HG02870 (cell line): ENCODE measurements around the gene XXYLT1.
"Not testable (repeated sequence)": the region's sequence is repeated elsewhere in the genome, so short reads cannot be mapped to it uniquely, and the experiment has no call there.

Experiments used
- ATAC-seq: cut with Tn5 transposase; IDR thresholded peaks from one replicate; pipeline ENCODE4 v1.9.1; 2021; ENCODE audit warnings: mild to moderate bottlenecking, moderate library complexity; ENCODE audit not compliant: unreplicated experiment

The XXYLT1 gene

DNA sequence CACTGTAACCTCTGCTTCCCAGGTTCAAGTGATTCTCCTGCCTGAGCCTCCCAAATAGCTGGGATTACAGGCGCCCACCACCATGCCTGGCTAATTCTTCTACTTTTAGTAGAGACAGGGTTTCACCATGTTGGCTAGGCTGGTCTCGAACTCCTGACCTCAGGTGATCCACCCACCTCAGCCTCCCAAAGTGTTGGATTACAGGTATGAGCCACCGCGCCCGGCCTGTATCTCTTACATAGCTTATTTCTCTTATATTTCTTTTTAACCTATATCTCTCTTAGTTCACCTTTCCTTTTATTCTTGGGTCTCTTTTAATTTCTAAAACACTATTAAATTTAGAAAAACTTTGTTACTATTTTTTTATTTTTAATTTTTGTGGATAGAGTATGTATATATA is 42.1 kb downstream of the XXYLT1 start:
- ATAC-seq, result not testable (repeated sequence)

DNA sequence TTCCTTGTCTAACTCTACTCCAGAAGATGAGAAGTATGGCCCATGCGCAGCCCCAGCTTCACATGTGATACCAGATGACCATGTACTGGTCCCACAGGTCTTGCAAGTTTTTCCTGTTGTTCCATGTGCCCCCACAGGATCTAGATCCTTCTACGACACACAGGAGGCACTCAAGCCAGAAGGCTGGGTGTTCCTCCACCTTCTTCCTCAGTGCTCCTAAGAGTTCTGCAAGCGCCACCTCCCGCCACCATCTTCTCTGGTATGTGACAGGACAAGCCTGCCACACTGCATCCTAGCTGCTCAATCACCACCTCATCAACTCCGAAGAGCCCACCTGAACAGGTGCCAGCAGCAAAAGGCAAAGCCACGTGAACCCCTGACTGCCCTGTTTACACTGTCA is 43.1 kb downstream of the XXYLT1 start:
- no peak for ATAC-seq

DNA sequence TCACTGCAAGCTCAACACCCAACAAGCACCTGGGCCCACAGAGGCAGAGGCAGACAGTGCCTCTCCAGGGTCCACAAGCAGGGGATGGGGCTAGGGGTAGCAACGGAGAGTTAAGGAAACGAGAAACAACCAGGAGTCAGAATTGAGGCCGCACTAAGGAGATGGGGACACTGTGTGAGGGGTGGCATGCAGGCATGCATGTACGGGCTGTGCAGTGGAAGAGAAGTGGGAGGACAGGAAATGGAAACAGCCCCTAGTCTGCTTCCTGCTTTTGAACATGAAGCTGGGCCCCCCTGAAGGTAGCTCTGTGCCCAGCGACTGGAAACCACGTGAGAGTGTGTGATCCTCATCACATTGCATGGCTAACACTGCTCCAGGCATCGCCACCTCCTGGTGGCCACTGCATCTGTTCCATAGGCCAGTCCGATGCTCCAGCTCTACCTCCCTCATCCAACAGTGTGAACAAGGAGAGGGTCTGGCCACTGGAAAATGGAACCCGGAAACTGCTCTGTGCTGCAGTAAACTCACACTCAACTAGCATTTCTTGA is 44.0 kb downstream of the XXYLT1 start:
- ATAC-seq, result no peak

DNA sequence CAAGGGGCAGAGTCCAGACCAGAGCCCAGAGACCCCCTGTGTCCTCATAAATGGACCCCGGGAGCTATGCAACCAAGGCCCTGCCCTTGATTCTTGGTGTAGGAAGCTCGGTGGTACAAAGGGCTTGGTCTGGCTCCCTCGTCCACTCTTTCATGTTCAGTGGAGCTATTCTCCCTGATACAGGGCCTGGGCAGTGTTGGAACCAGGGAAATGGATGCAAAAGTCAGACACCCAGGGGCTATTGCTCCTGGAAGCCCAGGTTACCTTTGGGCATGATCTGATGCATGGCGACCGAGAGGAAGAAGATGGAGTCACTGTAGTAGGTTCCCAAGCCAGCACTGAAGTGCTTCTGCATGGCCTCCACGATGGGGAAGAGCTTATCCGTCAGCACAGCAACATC is 44.5 kb downstream of the XXYLT1 start:
- no peak for ATAC-seq

DNA sequence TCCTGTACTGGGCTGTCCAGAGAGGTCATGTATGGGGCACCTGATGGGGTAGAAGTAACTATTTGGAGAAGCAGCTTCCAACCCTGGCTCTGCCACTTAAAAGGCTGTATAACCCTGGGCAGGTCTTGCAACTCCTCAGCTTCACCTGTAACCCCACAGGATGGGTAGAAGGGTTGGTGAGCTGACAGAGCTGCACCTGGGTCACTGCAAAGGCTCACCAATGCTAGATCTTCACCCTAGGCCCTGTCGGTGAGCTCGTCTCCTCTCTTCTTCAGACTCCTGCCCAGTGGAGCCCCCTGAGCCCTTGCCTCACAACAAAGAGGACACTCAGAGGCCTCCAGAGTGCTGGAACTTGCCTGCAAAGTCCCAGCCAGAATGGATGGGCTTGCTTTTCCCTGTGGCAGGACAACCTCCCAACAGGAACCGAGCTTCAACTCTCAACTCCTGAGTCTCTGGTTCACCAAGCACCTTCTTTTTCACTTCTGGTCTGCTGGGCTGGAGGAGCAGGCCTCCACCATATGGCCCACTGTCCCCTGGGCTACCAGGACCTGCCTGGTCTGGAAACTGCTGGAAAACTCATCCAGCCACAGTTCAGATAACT is 45.9 kb downstream of the XXYLT1 start:
- ATAC-seq, result no peak

DNA sequence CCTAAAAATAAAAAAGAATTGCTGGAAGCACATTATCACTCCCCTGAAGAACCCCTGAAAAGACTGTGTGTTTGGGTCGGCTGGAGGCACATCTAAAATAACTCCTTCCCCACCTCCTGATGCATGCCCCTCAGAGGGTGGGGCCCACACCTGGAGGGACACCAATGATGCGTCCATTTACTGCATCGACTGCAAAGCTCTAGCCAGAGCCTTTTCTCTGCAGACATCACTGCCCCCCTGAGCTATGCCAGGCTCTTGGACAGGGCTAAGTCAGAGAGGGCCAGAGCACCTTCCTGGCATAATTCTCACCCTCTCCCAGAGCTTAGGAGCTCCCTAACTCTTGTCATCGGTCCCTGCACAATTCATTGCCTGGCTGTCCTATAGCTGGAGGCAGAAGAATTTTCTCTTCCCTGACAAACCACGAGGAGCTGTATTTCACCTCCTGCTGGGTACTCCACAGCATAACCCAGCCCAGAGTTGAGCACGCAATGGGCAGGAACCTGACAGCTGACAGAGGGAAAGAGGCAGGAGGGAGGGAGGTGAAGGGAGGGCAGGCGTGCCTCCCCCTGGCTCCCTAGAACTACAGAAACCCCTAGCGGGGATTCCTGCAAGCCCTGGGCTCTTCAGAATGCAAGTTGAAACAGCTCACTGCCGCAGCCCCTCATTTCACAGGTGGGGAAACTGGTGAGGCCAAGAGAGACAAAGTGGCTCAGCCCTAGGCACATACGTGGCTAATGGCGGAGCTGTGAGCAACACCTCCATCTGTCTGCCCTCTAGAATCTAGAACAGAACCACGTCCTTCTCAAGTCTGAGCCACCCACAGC is 46.6 kb downstream of the XXYLT1 start:
- no peak for ATAC-seq

DNA sequence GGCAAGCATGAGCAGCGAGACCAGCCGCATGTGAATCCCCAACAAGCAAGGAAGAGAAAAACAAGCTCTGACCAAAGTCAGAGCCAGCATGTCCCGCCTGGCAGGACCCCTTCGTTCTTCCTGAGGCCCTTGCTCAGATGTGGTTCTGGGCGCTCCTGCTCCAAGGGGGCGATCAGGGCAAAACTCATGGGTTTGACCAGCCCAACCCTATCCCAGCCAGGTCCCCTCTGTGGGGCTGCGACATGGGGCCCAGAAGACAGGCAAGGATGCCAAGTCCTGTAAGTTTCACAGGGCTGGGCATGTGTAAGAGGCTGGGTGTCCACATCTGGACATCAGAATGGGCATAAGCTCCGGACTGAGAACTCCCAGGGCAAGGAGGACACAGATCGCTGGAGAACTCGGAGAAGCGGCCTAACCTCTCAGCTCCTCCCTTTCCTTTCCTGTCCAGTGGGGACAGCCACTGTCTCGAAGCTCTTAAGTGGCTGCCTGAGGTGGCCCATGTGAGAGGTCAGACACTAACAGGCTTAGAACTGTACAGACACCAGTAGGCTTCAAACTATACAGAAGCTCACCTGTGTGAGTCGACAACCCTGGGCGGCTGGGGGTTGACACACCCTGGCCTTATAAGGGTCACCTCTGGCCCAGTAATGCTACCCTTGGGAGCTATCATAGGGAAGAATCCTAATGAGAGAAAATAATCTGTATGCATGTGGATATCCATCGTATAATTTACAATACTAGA is 48.9 kb downstream of the XXYLT1 start:
- no peak for ATAC-seq

DNA sequence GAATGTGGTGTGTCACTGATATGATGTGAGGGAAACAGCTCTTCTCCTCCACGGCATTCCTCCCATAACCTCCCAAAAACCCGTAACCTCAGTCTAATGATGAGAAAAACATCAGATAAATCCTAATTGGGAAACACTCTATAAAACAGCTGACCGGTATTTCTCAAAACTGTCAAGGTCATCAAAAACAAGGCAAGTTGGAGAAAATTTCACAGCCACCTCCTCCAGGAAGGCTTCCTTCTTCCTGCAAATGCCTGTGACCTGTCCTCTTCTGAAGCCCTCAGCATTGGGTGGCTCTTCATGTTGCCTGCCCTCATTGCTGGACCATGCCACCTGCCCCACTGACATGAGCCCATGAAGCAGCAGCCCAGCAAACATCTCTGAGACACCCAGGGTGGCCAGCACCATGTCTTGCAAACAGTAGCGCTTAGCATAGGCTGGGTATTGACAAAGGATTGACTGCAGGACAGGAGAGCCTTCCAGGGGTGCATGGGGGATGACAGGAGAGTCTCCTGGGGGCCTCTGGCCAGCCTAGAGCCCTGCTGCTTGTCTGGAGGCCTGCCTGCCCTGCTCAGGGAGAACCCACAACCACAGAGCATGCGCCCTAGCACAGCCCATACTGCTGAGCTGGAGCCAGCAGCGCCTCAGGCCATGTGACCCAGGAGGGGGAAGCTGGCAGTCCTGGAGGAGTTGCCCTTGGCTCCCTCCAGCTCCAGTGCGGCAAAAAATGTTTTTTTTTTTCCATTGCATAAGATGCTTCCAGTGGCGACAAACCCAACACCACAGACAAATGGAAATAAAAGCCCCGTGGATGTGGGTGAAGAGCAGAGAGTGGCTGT is 49.7 kb downstream of the XXYLT1 start:
- no peak for ATAC-seq

DNA sequence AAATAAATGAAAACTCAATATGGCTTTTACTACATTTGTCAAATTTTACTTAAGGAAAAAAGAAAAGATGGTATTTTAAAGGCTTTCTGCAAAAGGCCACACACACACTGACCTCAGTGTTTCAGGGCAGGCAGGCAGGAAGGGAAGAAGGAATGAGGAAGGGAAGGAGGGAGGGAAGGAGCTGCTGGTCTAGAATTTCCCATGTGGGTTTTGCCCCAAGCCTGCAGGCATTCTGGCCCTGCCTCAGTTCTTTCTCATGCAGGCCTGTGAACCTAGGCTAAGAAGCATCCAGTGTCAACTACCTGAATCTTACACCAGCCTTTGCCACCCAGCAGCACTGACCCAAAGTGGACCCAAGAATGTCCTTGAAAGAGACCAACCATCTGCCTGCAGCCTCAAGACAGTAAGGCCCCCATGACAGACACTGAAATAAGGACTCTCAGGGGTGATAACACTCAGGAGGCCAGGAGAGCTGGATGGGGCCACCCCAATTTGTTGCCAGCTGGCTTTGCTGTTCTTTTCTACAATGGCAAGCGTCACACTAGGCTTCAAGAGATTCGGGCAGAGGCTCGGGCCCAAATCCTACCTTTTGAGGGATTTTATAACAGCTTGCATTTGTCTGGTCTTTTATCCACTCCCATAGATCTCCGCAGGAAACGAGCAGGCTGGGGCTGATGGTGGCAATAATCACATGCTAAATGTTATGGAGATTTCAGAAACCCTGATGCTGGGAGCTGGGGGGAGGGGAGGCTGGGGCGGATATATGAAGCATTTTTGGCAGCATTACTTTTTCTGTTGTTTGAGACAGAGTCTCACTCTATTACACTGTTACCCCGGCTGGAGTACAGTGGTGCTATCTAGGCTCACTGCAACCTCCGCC is 51.4 kb downstream of the XXYLT1 start:
- ATAC-seq, result no peak

DNA sequence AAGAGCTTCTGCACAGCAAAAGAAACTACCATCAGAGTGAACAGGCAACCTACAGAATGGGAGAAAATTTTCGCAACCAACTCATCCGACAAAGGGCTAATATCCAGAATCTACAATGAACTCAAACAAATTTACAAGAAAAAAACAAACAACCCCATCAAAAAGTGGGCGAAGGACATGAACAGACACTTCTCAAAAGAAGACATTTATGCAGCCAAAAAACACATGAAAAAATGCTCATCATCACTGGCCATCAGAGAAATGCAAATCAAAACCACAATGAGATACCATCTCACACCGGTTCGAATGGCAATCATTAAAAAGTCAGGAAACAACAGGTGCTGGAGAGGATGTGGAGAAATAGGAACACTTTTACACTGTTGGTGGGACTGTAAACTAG is 52.6 kb downstream of the XXYLT1 start:
- ATAC-seq, result not testable (repeated sequence)

DNA sequence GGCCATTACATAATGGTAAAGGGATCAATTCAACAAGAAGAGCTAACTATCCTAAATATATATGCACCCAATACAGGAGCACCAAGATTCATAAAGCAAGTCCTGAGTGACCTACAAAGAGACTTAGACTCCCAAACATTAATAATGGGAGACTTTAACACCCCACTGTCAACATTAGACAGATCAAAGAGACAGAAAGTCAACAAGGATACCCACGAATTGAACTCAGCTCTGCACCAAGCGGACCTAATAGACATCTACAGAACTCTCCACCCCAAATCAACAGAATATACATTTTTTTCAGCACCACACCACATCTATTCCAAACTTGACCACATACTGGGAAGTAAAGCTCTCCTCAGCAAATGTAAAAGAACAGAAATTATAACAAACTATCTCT is 55.4 kb downstream of the XXYLT1 start:
- ATAC-seq, result not testable (repeated sequence)

DNA sequence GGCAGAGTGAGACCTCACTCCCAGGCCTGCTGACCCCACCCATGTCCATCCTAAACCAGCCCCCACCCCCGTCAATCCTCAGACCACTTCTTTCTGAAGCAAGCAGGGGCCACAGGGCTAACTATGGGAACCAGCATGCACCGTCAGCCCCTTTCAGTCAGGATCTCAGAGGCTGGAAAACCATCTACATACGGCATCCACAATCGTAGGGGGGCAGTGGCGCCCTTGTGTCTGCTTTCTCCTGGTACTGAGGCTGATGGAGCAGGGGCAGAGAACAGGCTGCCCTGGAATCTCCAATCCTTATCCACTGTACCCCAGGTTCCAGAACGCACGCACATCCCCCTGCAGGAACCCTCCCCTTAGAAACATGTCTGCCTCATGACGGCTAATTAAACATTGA is 56.6 kb downstream of the XXYLT1 start:
- ATAC-seq, result no peak

DNA sequence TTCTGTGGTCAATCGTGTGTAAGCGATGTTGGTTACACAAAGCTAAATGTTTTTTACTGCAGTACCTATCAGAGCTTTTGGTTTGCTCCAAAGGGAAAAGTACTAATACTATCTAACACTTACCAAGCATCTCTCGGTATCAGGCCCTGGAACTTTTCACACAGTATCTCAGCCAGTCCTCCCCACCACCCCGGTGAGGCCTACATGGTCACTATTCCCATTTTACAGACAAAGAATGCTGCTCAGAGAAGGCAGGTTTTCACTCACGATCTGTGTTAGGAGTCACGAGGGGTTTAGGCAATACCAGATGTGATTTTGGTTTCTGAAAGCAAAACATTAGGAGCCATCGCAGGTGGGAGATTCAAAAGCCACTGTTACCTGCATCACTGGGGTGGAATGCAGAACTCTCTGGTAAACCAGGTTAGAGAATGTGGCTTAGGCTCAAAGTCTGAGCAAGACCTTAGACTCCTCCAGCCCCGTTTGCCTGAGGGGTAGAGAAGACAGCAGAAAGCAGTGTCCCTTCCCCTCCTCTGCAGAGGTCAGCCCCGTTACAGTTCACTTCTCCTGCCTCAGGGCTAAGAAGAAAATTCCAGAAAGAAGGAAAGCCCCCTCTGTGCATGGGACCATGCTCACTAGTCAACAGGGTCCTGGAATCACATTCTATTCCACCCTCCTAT is 57.2 kb downstream of the XXYLT1 start:
- no peak for ATAC-seq

DNA sequence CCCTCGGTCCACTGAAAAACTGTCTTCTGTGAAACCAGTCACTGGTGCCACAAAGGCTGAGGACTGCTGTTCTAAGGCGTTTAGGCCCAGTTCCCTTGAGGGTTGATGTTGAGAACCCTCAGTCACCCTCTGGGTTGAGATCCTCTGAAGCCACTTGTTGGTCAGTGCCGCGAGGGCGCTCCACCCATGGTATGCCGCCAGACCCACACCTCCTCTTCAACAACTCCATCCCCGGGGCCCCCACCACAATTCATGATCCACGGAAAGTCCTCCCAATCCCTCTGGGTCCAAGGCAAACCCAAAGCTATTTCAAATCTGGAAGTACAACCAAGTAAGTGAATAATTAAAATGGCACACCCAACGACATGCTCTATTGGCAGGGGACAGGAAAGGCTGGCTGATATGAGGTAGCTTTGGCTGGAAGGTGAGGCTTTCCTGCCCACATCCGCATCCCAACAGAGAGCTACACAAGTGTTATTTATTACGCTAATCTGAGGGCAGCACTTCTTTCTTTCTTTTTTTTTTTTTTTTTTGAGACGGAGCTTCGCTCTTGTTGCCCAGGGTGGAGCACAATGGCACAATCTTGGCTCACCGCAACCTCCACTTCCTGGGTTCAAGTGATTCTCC is 58.1 kb downstream of the XXYLT1 start:
- no peak for ATAC-seq

DNA sequence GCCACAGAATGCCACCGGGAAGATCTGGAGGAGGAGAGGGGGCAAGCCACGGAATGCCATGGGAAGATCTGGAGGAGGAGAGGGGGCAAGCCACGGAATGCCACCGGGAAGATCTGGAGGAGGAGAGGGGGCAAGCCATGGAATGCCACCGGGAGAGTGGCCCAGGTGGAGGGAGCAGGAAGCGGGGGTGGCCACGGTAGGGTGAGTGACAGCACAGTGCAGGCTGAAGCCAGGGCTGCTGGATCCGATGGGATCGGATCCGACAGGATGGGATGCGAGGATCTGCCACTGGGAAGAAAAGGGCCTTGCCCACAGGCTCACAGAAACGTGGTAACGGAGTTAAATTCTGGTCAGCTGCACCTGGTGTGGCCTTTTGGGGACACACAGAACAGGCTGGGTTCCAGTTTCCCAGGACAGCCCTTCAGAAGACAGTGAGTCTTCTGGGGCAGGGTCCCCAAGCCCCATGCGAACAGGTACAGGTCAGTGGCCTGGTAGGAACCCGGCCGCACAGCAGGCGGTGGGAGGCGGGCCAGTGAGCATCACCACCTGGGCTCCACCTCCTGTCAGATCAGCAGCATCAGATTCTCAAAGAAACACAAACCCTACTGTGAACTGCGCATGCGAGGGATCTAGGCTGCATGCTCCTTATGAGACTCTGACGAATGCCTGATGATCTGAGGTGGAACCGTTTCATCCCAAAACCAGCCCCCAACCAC is 58.8 kb downstream of the XXYLT1 start:
- no peak for ATAC-seq

DNA sequence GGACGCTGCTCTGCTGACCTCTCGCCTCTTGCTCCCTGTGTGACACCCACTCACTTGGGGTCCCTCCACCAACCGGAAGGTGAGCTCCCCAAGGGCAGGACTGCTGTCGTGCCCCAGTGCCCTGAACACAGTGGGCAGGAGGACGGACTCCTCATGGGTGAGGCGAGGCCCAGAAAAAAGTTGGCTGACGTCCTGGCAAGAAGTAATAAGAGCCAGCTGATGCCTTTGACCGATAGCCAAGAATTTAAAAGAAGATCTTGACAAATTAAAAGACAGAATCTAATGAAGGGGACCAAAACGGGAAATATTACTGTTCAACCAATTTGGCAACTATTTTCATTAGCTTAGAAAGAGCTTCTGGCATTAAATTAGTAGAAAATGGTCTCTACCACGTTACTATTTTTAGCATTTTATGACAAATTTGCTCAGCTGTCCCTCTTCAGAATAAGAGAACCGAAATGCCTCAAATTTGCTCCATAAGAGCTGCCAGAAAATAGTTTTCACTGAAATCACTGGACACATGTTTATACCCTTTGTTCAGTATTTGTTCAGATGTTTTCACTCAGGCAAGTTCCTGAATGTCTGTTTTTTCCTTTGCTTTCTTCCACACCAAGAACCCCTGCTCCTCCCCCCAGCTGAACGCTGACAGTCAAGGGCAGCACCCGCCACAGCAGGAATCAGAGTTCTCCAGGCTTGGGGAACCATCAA is 60.5 kb downstream of the XXYLT1 start:
- ATAC-seq, result no peak

DNA sequence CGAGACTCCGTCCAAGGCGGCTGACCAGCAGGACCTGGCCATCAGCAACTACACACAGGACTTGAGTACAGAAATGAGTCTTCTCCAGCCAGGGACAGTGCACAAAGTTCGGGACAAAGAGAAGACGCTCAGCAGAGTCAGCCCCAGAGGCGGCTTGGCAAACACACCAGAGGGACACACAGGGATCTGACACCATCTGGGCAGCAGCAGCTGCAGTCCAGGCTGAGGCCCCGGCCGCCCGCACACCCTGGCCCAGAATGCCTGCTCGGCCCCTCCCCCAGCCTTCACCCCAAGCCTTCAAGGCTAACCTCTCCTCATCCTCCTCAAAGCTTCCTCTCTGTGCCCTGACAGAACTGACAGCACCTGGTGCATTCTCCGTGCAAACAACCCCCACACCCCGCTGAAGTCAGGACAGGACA is 61.1 kb downstream of the XXYLT1 start:
- no peak for ATAC-seq
